HK-2 (cell line): ENCODE results near the gene INTS7.

ENCODE experiments used
- DNase-seq: peaks from one replicate; pipeline ENCODE4 v3.0.0-alpha.2; 2018; ENCODE audit not compliant: unreplicated experiment

Gene INTS7

DNA sequence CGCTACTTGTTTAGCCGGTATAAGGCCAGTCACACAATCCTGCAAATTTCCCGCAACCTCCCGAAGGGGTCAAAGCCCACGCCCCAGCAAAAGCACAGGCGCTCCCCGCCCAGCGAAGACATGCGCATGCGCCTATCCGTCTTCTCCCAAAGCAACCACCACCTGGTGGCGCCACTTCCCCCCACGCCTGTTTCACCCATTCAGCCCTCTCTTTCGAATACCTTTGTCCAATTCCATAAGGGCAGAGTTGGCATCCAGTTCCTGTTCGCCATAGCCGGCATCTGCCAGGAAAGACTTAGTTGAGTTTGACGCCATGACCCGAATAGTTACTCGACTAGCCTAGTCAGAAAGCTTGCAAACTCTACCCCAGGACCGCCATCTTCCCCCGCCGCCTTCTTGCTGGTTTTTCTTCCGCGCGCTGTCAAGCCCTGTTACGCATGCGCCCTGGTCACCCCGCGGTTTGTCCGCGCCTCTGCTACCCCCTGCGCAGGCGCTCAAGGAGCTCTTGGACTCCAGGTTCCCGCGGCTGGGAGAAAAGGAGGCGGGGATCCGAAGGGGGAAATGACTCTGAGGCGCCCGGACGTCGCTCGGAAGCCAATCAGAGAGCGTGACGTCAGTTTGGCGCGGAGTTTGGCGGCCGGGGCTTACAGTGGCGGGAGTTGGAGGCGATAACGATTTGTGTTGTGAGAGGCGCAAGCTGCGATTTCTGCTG is at the start of gene INTS7, which contains the start of gene DTL:
INTS7 (minus strand) TSS at position 435 of the 712 bp plus-strand sequence; CDS start at position 315, 120 bp downstream.
DTL (plus strand) TSS at position 626 of the 712 bp plus-strand sequence. CDS start 143 bp downstream, outside the sequence.
- DNase-seq: peak; percentile 100

DNA sequence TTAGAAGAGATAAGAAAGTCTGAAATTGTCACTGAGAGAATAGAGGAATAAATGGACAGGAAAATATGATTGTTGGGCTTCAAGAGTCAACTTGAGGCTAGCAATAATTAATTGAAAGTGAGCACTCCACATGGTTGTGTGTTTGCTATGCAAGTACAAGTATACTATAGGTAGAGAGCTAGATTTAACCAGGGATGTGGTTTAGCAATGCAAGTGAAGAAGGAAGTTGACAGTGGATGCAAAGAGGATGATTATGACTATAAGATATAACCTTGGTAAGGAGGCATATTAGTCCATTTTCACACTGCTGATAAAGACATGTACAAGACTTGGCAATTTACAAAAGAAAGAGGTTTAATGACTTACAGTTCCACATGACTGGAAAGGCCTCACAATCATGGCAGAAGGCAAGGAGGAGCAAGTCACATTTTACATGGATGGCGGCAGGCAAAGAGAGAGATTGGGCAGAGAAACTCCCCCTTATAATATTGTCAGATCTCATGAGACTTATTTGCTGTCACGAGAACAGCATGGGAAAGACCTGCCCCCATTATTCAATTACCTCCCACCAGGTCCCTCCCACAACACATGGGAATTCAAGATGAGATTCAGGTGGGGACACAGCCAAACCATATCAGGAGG is 47.5 kb upstream of the INTS7 start:
- DNase-seq: no peak

- DNase-seq: no peak
Measured at GRCh38 chr1:212078826-212079225, 43.5 kb upstream of the INTS7 start.

GRCh38 chr1:212077028-212077427 is 41.7 kb upstream of the INTS7 start:
- DNase-seq: no peak

DNA sequence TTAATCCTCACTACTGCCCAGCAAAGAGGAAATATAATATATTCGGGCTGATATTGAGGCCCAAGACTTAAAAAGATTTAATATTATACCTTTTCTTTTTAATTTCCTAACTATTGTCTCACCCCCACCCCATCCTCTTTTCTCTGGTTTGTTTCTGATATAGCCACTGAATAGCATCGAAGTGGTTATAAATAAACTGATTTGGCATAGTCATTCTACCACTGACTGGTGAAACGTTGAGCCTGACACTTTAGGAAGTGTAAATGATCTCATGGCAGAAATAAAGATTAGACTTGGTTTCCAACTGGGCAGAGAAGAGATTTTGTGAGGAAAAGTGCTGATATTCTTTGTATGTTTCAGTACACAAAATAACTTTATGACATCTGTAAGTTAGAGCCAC is 39.5 kb upstream of the INTS7 start:
- no peak for DNase-seq

DNA sequence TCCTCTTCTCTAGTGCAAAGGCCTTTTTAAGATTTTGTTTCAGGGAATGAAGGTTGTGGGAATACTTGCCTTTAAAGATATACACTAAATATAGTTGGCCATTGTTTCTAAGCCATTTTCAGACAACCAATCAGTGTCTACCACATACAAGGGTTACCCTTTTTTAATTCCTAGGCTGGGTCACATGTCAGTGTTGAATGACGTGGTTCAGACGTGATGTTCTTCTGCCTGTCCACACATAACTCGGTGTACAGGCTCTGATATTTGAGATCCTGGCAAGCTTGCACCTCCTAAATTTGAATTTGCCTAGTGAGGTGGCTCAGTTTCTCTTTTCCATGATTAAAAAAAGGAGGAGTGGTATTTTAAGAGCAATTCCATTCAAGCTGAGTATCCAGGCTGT is 39.0 kb upstream of the INTS7 start:
- DNase-seq: no peak

- DNase-seq: no peak
Measured at GRCh38 chr1:212073490-212073889, 38.1 kb upstream of the INTS7 start.

- no peak for DNase-seq
Measured at GRCh38 chr1:212072047-212072446, 36.7 kb upstream of the INTS7 start.

GRCh38 chr1:212070720-212071302 is 35.5 kb upstream of the INTS7 start:
- DNase-seq: no peak

- no peak for DNase-seq
Measured at GRCh38 chr1:212067787-212068186, 32.4 kb upstream of the INTS7 start.

DNA sequence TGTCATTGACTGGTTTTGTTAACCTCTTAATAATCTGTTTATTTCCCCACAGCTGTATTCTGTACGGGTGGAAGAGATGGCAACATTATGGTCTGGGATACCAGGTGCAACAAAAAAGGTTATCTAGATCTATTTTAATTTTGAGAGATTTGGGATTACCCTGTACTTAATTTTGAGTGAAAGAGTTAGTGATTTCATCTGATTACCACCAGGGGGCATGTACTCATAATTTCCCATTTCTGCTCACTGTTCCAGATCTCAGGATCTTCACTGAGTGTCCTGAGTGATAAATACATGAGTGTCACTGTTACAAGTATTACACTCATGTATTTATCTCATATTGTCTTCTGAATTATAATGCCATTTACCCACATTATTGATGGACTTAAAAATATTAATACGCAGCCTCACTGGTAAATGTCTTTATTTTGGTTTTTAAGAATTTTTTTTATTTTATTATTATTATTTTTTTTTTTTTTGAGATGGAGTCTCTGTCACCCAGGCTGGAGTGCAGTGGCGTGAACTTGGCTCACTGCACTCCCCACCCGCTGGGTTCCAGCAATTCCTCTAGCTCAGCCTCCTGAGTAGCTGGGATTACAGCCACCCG is 27.6 kb upstream of the INTS7 start:
- DNase-seq: no peak

DNA sequence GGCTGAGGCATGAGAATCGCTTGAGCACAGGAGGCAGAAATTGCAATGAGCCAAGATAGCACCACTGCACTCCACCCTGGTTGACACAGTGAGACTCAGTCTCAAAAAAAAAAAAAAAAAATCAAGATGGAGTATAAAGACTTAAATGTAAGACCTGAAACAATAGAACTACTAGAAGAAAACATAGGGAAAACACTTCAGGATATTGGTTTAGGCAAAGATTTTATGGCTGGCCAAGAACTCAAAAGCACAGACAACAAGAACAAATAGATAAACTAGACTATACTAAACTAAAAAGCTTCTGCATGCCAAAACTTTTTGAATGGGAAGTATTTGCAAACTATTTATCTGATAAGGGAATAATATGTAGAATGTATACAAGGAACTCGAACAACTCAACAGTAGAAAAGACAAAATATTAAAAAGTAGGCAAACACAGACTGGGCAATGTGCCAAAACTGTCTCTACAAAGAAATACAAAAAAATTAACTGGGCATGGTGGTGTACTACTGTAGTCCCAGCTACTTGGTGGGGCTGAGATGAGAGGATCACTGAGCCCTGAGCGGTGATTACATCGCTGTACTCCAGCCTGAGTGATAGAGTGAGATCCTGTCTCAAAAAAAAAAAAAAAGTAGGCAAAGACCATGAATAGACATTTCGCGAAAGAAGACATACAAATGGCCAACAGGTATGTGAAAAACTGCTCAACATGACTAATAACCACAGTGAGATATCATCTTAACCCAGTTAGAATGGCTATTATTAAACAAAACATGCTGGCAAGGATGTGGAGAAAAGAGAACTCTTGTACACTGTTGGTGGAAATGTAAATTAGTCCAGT is 25.5 kb upstream of the INTS7 start:
- no peak for DNase-seq

- DNase-seq: no peak
Measured at GRCh38 chr1:212055333-212055732, 20.0 kb upstream of the INTS7 start.

- no peak for DNase-seq
Measured at GRCh38 chr1:212053993-212054392, 18.6 kb upstream of the INTS7 start.

GRCh38 chr1:212045981-212046380 is 10.6 kb upstream of the INTS7 start:
- DNase-seq: no peak

DNA sequence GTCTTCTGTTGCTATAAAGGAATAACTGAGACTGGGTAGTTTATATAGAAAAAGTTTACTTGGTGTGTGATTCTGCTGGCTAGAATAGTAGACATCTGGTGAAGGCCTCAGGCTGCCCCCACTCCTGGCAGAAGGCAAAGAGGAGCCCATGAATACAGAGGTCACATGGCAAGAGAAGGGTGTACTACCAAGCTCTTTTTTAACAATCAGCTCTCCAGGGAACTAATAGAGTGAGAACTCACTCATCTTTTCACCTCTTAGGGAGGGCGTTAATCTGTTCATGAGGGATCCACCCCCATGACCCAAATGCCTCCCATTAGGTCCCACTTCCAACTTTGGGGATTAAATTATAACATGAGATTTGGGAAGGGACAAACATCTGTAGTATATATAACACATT is 9.5 kb upstream of the INTS7 start:
- DNase-seq: no peak

DNA sequence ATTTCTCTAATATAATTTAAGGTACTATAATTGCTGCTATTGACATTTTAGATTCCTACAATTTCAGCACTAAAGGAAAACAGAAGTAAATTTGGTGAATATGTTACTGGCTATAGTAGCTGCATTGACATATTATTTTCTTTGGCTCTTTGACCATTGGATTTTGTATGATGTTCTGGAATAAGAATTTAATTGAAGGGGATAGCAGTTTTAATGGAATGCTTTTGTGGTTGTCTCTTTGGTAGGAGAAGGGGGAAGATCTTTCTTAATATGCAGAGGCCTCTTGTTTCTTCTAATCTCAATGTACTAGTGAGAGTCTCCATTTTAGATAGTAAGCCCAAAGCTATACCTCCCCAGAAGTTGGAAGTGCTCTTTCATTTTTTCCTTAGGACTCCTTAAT is 7.1 kb upstream of the INTS7 start:
- no peak for DNase-seq

DNA sequence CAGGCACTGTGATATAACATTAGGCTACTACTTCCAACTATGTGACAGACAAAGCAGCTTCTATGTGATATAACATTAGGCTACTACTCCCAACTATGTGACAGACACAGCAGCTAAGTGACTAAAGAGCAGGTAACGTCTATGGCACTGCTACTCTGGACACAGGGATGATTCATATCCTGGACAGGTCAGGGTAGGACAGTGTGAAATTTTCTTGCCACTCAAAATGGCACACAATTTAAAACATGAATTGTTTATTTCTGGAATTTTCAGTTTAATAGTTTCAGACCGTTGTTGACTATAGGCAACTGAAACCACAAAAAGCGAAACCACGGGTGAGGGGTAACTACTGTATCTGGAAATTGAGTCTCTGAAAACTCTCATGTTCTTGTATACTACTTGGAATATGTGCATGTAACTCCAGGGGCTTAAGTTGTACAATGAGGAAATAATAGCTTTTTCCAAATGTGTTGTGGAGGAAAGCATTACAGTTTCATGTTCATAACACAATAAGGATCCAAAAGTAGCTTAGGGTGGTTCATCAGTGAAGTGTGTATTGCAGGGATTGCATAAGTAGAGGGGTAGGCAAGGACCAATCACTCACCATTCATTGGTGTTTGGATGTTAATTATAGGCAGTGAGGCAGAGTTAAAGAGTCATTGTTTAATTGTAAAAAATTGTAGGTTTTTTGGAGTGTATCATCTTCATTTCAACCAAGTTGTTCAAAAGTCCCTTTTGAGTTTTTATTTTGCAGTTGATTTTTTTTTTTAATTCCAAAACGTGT is 5.5 kb upstream of the INTS7 start:
- DNase-seq: no peak

DNA sequence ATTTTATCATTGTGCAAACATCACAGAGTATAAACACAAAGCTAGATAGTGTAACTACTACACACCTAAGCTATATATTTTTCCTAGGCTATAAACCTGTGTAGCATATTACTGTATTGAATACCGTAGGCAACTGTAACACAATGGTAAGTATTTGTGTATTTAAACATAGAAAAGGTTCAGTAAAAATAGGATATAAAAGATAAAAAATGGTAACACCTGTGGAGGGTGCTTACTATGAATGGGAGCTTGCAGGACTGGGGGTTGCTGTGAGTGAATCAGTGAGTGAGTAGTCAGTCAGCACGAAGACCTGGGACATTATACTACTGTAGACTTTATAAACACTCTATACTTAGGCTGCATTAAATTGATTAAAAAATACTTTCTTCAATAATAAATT is 4.3 kb upstream of the INTS7 start:
- DNase-seq: no peak

DNA sequence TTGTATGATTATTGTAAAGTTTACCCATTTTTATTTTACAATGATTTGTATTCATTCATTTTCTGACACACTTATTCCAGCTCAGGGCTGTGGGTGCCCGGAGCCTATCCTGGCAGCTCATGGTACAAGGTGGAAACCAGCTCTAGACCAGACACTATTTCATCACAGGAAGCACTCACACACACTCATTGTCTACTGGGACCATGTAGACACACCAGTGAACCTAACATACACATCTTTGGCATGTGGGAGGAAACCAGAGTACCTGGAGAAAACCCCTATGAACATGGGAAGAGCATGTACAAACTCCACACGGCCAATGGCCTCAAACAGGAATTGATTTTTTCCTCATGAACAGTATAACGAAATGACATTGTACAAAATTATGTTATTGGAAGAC is 2.5 kb upstream of the INTS7 start:
- DNase-seq: no peak
